Kidney epithelial cell (primary cell): ENCODE measurements around the gene PTPRT. TPM values are rescaled to one million over a fixed set of nuclear protein-coding genes. Genes with fewer than 3 reads are reported as not detected.

Experiments
- DNase-seq: peaks from one replicate; pipeline ENCODE4 v3.0.0-alpha.2; 2010; ENCODE audit warnings: low read depth
- H3K27me3 ChIP-seq: 2 replicates; pipeline ENCODE4 v1.6.0; 2011; ENCODE audit warnings: low read length; ENCODE audit not compliant: control insufficient read depth, insufficient read depth
- H3K36me3 ChIP-seq: 2 replicates; pipeline ENCODE4 v1.5.1; 2011; ENCODE audit warnings: low read length; ENCODE audit not compliant: control insufficient read depth, insufficient read depth
- H3K4me3 ChIP-seq: 2 replicates; pipeline ENCODE4 v1.5.1; 2011; ENCODE audit warnings: low read depth, mild to moderate bottlenecking, control low read depth, low read length
- total RNA-seq: library from RNA; depleted of rRNA; stranded (reverse); fragments of >200 nt; gene quantifications from 2 replicates; pipeline ENCODE4 v1.2.3, GENCODE V29; 2015
- TF ChIP-seq, protein P1 (sequence below): IDR thresholded peaks from 2 replicates; pipeline ENCODE4 v1.5.1; 2011; ENCODE audit warnings: mild to moderate bottlenecking, moderate library complexity, low read length, control low read depth, inconsistent platforms; ENCODE audit not compliant: insufficient read depth, poor library complexity, severe bottlenecking

Gene PTPRT
- total RNA-seq, 1 donor from 2014 or later: 0.25 TPM

DNA sequence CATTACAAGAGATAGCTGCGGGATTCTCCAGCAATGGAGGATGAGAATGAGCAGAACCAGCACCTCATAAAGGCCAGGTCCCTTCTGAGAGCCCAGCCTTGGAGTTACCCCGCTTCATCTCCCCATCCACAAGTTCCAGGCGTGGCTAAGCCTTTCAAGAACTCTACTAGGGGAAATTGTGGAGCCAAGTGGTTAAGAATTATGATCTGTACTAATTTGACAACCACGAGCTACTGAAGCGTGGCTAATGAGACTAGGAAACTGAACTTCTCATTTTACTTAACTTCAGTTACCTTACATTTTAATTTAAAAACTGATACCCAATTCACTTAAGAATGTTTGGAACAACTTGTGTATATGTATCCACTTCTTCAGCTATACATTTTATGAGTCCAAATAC, 401.0 kb downstream of the PTPRT start:
- TF ChIP-seq, protein P1, sequence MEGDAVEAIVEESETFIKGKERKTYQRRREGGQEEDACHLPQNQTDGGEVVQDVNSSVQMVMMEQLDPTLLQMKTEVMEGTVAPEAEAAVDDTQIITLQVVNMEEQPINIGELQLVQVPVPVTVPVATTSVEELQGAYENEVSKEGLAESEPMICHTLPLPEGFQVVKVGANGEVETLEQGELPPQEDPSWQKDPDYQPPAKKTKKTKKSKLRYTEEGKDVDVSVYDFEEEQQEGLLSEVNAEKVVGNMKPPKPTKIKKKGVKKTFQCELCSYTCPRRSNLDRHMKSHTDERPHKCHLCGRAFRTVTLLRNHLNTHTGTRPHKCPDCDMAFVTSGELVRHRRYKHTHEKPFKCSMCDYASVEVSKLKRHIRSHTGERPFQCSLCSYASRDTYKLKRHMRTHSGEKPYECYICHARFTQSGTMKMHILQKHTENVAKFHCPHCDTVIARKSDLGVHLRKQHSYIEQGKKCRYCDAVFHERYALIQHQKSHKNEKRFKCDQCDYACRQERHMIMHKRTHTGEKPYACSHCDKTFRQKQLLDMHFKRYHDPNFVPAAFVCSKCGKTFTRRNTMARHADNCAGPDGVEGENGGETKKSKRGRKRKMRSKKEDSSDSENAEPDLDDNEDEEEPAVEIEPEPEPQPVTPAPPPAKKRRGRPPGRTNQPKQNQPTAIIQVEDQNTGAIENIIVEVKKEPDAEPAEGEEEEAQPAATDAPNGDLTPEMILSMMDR: no peak
- no peak overlapping the region for H3K4me3 ChIP-seq
- DNase-seq: no peak
- H3K27me3 ChIP-seq: no peaks in the 10 kb centered on the region
- H3K36me3 ChIP-seq: no peaks in the 10 kb centered on the region

DNA sequence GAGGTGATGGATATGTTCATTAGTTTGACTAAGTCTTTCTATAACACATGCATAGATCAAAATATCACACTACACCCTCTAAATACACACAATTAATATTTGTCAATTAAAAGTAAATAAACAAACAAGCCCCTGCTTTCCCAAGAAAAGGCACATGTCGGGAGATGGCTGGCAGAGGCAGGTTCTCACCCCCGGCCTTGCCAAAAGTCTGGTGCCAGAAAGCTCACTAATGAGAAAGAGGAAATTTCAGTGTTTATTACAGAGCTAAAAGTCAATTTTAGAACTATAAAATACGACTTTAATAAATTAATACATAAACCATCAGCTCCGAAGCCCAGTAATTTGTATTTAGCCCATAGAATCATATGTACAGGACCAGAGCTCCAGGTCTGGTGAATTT, 404.7 kb downstream of the PTPRT start:
- TF ChIP-seq, protein P1: no peak
- DNase-seq: no peak
- Histone ChIP-seq H3K4me3 (no peak overlapping the region), H3K27me3 (no peaks in the 10 kb centered on the region), H3K36me3 (no peaks in the 10 kb centered on the region)

DNA sequence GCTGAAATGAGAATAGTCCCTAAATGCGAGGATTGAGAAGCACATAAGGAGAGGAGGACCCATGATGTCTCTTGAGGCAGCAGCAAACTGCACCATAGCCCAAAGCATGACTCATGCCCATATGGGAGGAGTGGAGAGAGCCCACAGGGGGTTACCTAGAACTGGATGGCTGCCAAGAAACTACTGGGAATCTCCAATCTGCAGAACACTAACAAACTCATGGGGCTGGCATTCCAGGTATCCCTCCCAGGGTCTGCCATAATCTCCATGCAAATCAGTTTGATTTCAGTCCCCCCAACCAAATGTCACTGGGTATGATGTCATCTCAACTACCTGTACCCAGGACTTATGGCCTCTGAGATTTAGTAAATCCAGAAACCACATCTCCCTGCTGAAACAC, 410.5 kb downstream of the PTPRT start:
- H3K4me3 ChIP-seq: no peak overlapping the region
- TF ChIP-seq, protein P1: no peak
- H3K27me3 ChIP-seq: no peaks in the 10 kb centered on the region
- H3K36me3 ChIP-seq: no peaks in the 10 kb centered on the region
- no peak for DNase-seq

DNA sequence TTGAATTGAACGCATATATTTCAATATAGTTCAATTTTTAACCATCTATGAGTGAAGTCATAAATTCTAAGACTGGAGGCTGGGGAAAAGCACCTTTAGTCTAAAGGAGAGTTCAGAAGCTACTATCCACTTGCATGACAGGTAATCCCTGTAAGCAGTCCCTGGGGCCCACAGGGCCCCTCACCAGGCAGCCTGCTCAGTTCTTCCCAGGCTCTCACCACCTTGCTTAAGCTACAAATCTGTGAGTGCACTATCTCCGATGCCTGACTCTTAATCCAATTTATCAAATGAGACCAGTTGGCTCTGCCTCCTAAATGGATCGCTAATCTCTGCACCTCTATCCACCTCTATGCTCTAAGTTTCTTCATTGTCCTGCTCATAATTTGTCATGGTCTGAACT, 413.8 kb downstream of the PTPRT start:
- no peak overlapping the region for H3K4me3 ChIP-seq
- no peaks in the 10 kb centered on the region for H3K27me3 ChIP-seq
- TF ChIP-seq, protein P1: no peak
- no peaks in the 10 kb centered on the region for H3K36me3 ChIP-seq
- no peak for DNase-seq

DNA sequence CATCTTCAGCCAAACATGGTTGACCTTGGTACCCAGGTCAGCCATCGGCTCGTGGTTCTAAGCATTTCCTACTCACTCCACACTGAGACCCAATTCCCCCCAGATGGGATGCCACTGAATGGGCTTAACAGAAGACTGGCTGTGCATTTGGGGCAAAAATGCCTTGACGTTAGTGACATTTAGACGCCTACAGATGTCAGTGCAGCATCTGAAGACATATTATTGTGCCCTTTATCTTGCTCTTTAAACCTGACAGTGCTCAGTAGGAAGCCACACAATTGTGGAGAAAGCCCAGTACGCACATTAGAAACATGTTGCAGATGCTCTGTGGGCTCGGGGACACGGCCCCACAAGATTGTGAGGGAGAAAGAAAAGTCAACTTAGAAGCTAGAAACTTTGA, 414.7 kb downstream of the PTPRT start:
- no peak for DNase-seq
- Histone ChIP-seq H3K4me3 (no peak overlapping the region), H3K27me3 (no peaks in the 10 kb centered on the region), H3K36me3 (no peaks in the 10 kb centered on the region)
- TF ChIP-seq, protein P1: no peak

DNA sequence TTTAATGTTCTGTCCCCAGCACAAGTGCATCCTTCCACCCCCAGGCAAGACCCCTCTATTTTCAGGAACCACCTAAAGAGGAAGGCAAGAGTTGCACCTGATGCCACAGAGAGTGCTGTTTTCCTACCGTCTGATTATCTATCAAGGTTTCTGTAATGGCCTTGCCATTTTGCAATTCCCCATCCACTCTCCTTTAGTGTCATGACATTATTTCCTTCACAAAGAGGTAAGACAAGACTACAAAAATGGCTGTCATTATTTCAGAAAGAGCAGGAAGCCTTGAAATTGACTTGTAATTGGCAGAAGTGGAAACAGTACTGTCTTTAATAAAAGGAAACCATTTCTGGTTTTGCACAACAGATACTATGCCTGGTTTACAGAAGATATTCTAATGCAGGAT, 426.7 kb downstream of the PTPRT start:
- no peak overlapping the region for H3K4me3 ChIP-seq
- H3K36me3 ChIP-seq: no peaks in the 10 kb centered on the region
- TF ChIP-seq, protein P1: no peak
- H3K27me3 ChIP-seq: no peaks in the 10 kb centered on the region
- no peak for DNase-seq
